Urinary bladder (tissue), 4 donors: Measurements from ENCODE around the gene TCN2. TPM values are rescaled to one million over a fixed set of nuclear protein-coding genes. Genes with fewer than 3 reads are reported as not detected.
"Not testable (repeated sequence)": the region's sequence is repeated elsewhere in the genome, so short reads cannot be mapped to it uniquely, and the experiment has no call there.

Experiments used
- DNase-seq: peaks from one replicate; pipeline ENCODE4 v3.0.0-alpha.2; 2015; ENCODE audit errors: extremely low spot score
- H3K27ac ChIP-seq: one replicate; pipeline ENCODE4 v1.5.1; 2013; ENCODE audit warnings: low read depth, mild to moderate bottlenecking, moderate library complexity
- H3K36me3 ChIP-seq: one replicate; pipeline ENCODE4 v1.6.1; 2013; ENCODE audit warnings: mild to moderate bottlenecking, moderate library complexity; ENCODE audit not compliant: insufficient read depth
- H3K4me1 ChIP-seq: one replicate; pipeline ENCODE4 v1.6.1; 2013; ENCODE audit warnings: mild to moderate bottlenecking, moderate library complexity; ENCODE audit not compliant: insufficient read depth
- H3K4me3 ChIP-seq: one replicate; pipeline ENCODE4 v1.5.1; 2013; ENCODE audit warnings: low read depth, low read length
- WGBS: extraction: QIAGEN DNeasy Blood & Tissue Kit; methylation state at CpG from one replicate; pipeline ENCODE4 v1.1.7; 2013; 5-methylcytosine and 5-hydroxymethylcytosine counted together
- polyA plus RNA-seq: library from polyadenylated mRNA; stranded (reverse); fragments of 200-250 nt; gene quantifications from one replicate; pipeline ENCODE4 v1.2.3, GENCODE V29; 2013
- total RNA-seq: library from RNA; depleted of rRNA; stranded (reverse); fragments of >200 nt; gene quantifications from one replicate; pipeline ENCODE4 v1.2.3, GENCODE V29; 2014
- donor health status: healthy with polysubstance abuse.
- donor health status: healthy.

TCN2 gene
- total and polyA plus RNA-seq, 2 donors = 7.9 to 21.2 TPM

GRCh38 chr22:30609260-30610185, 2.5 kb downstream of the TCN2 start:
- DNase-seq = no peak
- no peak overlapping the region for H3K4me3 ChIP-seq

GRCh38 chr22:30610299-30610698, 3.3 kb downstream of the TCN2 start:
- H3K4me3 ChIP-seq = no peak overlapping the region
- no peak overlapping the region for H3K27ac ChIP-seq
- DNase-seq = no peak
- WGBS = 73% methylated on average over 7 of the region's 7 CpGs
- H3K4me1 ChIP-seq = no peaks in the 10 kb centered on the region
- no peaks in the 10 kb centered on the region for H3K36me3 ChIP-seq

More at GRCh38 chr22:30609260-30610185, 2.5 kb downstream of the TCN2 start:
- Histone ChIP-seq H3K36me3 (no peaks in the 10 kb centered on the region), H3K27ac (no peak overlapping the region), H3K4me1 (no peaks in the 10 kb centered on the region)
- WGBS = 54% methylated on average over 17 of the region's 17 CpGs

DNA sequence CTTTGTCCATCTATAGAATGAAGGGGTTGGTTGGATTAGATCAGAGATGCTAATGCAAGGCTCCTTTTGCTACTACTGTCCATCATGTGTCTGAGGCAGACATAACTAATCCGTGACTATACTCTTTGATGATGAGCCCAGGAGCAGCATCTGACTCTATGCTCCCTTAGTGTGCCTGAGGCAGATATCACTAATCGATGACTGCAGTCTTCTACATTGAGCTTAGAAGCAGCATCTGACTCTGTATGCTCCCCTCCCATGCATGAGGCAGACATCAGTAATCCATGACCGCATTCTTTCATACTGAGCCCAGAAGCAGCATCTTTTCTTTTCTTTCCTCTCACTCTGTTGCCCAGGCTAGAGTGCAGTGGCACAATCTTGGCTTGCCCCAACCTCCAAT, 4.2 kb downstream of the TCN2 start:
- Histone ChIP-seq H3K4me1 (no peaks in the 10 kb centered on the region), H3K4me3 (no peak overlapping the region), H3K36me3 (no peaks in the 10 kb centered on the region), H3K27ac (no peak overlapping the region)
- 95% methylated on average over 3 of the region's 3 CpGs for WGBS
- DNase-seq = no peak

DNA sequence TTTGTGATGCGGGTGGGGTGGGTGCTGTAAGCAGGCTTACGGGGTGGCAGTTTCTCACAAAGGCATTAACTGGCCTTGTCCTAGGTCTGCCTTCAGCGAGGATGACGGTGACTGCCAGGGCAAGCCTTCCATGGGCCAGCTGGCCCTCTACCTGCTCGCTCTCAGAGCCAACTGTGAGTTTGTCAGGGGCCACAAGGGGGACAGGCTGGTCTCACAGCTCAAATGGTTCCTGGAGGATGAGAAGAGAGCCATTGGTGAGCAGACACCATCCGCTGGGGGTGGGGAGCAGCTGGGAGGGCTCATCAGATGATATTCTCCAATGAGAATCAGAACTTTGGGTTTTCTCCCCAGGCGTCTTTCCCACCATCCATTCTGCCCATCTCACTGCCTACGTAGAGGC, 5.8 kb downstream of the TCN2 start:
- Histone ChIP-seq H3K36me3 (no peaks in the 10 kb centered on the region), H3K27ac (no peak overlapping the region), H3K4me3 (no peak overlapping the region), H3K4me1 (no peaks in the 10 kb centered on the region)
- WGBS = 95% methylated on average over 8 of the region's 8 CpGs
- DNase-seq = no peak

DNA sequence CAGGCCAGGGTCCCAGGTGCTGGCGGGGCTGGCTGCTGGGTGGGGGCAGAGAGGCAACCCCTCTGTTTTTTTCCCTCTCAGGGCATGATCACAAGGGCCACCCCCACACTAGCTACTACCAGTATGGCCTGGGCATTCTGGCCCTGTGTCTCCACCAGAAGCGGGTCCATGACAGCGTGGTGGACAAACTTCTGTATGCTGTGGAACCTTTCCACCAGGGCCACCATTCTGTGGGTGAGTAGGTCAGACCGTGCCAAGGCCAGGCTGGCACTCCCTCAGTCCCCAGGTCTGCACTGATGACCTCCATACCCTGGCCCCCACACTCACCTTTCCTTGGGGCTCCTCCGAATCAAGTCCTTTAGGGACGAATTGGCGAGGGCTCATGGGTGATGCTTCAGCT, 7.3 kb downstream of the TCN2 start:
- H3K27ac ChIP-seq = no peak overlapping the region
- H3K36me3 ChIP-seq = no peaks in the 10 kb centered on the region
- no peak overlapping the region for H3K4me3 ChIP-seq
- H3K4me1 ChIP-seq = no peaks in the 10 kb centered on the region
- WGBS = 97% methylated on average over 7 of the region's 7 CpGs
- DNase-seq = no peak

GRCh38 chr22:30614879-30615278, 7.9 kb downstream of the TCN2 start:
- Histone ChIP-seq H3K4me3 (no peak overlapping the region), H3K27ac (no peak overlapping the region), H3K36me3 (no peaks in the 10 kb centered on the region), H3K4me1 (no peaks in the 10 kb centered on the region)
- no peak for DNase-seq

GRCh38 chr22:30615543-30615954, 8.6 kb downstream of the TCN2 start:
- Histone ChIP-seq H3K4me1 (no peaks in the 10 kb centered on the region), H3K36me3 (no peaks in the 10 kb centered on the region), H3K4me3 (no peak overlapping the region), H3K27ac (no peak overlapping the region)
- 84% methylated on average over 7 of the region's 7 CpGs for WGBS
- DNase-seq = no peak

GRCh38 chr22:30617819-30618218, 10.8 kb downstream of the TCN2 start:
- Histone ChIP-seq H3K4me3 (no peak overlapping the region), H3K4me1 (no peaks in the 10 kb centered on the region), H3K36me3 (no peaks in the 10 kb centered on the region), H3K27ac (no peak overlapping the region)
- no peak for DNase-seq
- WGBS = 93% methylated on average over 6 of the region's 6 CpGs

GRCh38 chr22:30619909-30620308, 12.9 kb downstream of the TCN2 start:
- DNase-seq, H3K4me3 ChIP-seq, H3K27ac ChIP-seq, H3K4me1 ChIP-seq, H3K36me3 ChIP-seq: not testable (repeated sequence)
- 89% methylated on average over 6 of the region's 6 CpGs for WGBS

DNA sequence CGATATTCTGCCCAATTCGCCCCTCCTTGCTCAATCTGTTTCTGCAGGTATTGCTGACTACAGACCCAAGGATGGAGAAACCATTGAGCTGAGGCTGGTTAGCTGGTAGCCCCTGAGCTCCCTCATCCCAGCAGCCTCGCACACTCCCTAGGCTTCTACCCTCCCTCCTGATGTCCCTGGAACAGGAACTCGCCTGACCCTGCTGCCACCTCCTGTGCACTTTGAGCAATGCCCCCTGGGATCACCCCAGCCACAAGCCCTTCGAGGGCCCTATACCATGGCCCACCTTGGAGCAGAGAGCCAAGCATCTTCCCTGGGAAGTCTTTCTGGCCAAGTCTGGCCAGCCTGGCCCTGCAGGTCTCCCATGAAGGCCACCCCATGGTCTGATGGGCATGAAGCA, 19.4 kb downstream of the TCN2 start:
- WGBS = 83% methylated on average over 5 of the region's 5 CpGs
- DNase-seq = no peak

DNA sequence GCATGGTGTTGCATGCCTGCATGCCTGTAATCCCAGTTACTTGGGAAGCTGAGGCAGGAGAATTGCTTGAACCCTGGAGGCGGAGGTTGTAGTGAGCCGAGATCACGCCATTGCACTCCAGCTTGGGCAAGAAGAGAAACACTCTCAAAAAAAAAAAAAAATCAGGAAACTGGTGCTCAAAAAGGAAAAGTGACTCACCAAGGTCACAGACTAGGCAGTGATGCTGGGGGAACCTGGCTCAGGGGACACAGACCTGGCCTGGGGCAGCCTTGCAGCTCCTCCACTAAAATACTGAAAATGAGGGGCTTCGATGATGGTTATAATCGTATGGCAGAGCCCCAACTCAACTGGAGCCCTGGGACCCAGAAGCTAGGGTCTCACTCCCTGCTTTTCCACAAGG, 20.5 kb downstream of the TCN2 start:
- Histone ChIP-seq H3K4me1 (no peaks in the 10 kb centered on the region), H3K27ac (no peak overlapping the region), H3K36me3 (no peaks in the 10 kb centered on the region), H3K4me3 (no peak overlapping the region)
- DNase-seq = no peak
- 88% methylated on average over 5 of the region's 5 CpGs for WGBS

More for the DNA sequence above, 19.4 kb downstream of the TCN2 start:
- Histone ChIP-seq H3K4me1 (no peaks in the 10 kb centered on the region), H3K4me3 (no peak overlapping the region), H3K27ac (no peak overlapping the region), H3K36me3 (no peaks in the 10 kb centered on the region)

DNA sequence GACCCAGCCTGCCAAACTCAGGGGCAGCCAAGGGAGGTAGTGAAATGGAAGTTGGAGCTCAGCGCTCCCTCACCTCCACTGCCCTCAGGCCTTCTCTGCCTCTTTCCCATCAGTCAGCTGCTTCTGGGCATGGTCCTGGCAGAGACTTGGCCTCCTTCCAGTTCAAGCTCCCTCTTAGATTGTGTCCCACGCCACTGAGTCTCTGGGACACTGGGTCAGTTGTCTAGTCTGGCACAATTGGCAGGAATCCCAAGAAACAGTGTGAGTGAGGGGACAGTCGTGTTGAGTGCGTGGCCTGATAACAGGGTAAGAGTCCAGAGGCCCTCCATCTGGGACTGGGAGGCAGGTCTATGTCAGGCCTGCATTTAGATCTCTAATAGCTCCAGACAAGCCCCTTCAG, 21.5 kb downstream of the TCN2 start:
- DNase-seq = no peak
- Histone ChIP-seq H3K36me3 (no peaks in the 10 kb centered on the region), H3K27ac (no peak overlapping the region), H3K4me3 (no peak overlapping the region), H3K4me1 (no peaks in the 10 kb centered on the region)
- 69% methylated on average over 4 of the region's 4 CpGs for WGBS

DNA sequence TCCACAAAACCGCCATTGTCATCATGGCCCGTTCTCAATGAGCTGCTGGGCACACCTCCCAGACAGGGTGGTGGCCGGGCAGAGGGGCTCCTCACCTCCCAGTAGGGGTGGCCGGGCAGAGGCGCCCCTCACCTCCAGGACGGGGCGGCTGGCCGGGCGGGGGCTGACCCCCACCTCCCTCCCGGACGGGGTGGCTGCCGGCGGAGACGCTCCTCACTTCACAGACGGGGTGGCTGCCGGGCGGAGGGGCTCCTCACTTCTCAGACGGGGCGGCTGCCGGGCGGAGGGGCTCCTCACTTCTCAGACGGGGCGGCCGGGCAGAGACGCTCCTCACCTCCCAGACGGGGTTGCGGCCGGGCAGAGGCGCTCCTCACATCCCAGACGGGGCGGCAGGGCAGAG, 24.5 kb downstream of the TCN2 start:
- WGBS = 93% methylated on average over 19 of the region's 31 CpGs
- H3K4me3 ChIP-seq, H3K27ac ChIP-seq, H3K36me3 ChIP-seq, H3K4me1 ChIP-seq, DNase-seq: not testable (repeated sequence)

- Histone ChIP-seq H3K36me3 (no peaks in the 10 kb centered on the region), H3K4me3 (peak overlapping the region; percentile 11), H3K27ac (peak overlapping the region; percentile 91), H3K4me1 (peaks cover 3% of the 10 kb centered on the region)
- WGBS = 9% methylated on average over 29 of the region's 29 CpGs
- peak; percentile 66 for DNase-seq
These were observed 27.7 kb downstream of the TCN2 start for GRCh38 chr22:30634471-30635233.
